ENCODE measurements around the gene MID1. TPM values are rescaled to one million over a fixed set of nuclear protein-coding genes. Genes with fewer than 3 reads are reported as not detected.

MID1 gene
- total RNA-seq, 1 donor from 2014 or later: 48.1 TPM

DNA sequence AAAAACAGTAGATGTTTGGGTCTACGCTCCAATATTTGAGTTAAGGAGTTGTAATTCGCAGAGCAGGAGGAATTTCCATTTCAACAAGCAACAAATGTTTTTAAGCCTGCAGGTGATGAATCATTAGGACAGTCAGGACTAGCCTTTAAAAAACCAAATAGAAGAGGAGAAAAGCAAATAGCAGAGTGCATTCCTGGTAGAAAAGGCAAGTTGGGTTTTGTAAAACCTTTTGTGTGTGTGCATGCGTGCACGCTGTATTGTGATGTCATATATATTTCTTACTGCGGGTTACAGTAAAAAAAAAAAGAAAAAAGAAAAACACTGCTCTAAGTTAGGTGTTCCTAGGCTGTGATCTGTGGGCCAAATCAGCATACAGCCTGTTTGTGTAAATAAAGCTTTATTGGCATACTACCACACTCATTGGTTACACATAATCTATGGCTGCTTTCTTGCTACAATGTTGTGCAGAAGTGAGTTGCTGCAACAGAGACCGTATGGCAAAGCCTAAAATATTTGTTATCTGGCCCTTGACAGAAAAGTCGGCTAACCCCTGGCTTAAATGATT is 135.6 kb downstream of the MID1 start:
- TF ChIP-seq, protein P1, sequence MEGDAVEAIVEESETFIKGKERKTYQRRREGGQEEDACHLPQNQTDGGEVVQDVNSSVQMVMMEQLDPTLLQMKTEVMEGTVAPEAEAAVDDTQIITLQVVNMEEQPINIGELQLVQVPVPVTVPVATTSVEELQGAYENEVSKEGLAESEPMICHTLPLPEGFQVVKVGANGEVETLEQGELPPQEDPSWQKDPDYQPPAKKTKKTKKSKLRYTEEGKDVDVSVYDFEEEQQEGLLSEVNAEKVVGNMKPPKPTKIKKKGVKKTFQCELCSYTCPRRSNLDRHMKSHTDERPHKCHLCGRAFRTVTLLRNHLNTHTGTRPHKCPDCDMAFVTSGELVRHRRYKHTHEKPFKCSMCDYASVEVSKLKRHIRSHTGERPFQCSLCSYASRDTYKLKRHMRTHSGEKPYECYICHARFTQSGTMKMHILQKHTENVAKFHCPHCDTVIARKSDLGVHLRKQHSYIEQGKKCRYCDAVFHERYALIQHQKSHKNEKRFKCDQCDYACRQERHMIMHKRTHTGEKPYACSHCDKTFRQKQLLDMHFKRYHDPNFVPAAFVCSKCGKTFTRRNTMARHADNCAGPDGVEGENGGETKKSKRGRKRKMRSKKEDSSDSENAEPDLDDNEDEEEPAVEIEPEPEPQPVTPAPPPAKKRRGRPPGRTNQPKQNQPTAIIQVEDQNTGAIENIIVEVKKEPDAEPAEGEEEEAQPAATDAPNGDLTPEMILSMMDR (conservative IDR thresholded peaks at IDR 0.05): no peak
- Mint-ChIP-seq H3K27me3 (ENCODE audit: low read depth) (no peaks in the 10 kb centered on the region), H3K4me3 (no peak overlapping the region), H3K27ac (ENCODE audit: unreplicated experiment) (no peak overlapping the region), H3K9me3 (peaks cover 2% of the 10 kb centered on the region), H3K4me1 (peaks cover 23% of the 10 kb centered on the region), H3K36me3 (ENCODE audit: low read depth) (peaks cover 12% of the 10 kb centered on the region)
- no peak for DNase-seq (ENCODE audit: low read depth, low spot score)

DNA sequence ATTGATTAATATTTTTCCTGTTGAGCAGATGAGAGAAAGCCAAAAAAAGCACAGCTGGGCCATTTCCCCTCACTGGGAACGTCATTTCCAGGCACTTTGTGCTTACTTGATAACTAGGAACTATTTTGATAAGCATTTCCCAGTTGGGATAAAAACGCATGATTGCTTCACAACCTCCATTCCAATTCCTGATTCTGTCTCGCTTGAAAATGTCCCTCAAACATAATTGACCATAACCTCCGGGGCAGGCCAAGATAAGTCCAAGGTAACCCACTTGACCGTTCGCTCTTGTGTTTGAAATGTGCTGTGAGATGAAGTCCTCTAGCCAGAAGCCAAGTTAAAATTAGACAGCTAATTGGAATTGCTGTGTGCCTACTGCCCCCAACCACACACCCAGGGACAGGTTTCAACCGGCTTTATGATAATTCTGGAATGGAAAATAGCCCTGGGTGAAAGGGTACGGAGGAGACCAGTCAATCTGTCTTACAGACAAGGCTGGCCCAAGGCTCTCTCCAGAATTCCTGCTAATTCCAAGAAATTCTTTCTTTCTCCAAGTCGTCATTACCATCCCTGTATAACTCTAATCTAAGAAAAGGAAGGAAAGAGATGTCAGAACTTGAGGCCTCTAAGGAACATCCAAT is 137.1 kb downstream of the MID1 start:
- Mint-ChIP-seq H3K27ac (ENCODE audit: unreplicated experiment) (no peak overlapping the region), H3K4me1 (peaks cover 23% of the 10 kb centered on the region), H3K4me3 (no peak overlapping the region), H3K36me3 (ENCODE audit: low read depth) (peaks cover 21% of the 10 kb centered on the region), H3K9me3 (peaks cover 7% of the 10 kb centered on the region), H3K27me3 (ENCODE audit: low read depth) (no peaks in the 10 kb centered on the region)
- no peak for DNase-seq (ENCODE audit: low read depth, low spot score)
- TF ChIP-seq, protein P1 (conservative IDR thresholded peaks at IDR 0.05): no peak

DNA sequence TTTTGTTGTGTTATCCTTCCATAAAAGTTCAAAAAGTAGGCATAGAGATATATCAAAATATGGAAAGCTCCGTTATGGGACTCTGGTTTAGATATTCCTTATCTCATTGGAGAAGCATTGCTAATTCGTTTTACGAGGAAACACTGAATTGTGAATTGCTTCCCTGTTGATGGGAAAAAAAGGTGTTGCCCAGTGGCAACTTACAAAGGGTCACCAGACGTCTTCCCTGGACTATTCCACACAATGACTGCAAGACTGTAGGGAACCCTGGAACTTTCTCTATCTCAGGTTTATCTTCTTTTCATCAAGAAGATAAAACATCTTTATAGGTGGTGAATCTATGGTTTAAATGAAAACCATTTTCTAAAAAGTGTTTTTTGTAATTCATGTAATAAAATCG is 137.7 kb downstream of the MID1 start:
- H3K4me1 Mint-ChIP-seq: peaks cover 23% of the 10 kb centered on the region
- no peak overlapping the region for H3K4me3 Mint-ChIP-seq
- DNase-seq (ENCODE audit: low read depth, low spot score): no peak
- TF ChIP-seq, protein P1 (conservative IDR thresholded peaks at IDR 0.05): no peak
- H3K9me3 Mint-ChIP-seq: peaks cover 7% of the 10 kb centered on the region
- H3K36me3 Mint-ChIP-seq (ENCODE audit: low read depth): peaks cover 25% of the 10 kb centered on the region
- no peak overlapping the region for H3K27ac Mint-ChIP-seq (ENCODE audit: unreplicated experiment)
- H3K27me3 Mint-ChIP-seq (ENCODE audit: low read depth): no peaks in the 10 kb centered on the region

DNA sequence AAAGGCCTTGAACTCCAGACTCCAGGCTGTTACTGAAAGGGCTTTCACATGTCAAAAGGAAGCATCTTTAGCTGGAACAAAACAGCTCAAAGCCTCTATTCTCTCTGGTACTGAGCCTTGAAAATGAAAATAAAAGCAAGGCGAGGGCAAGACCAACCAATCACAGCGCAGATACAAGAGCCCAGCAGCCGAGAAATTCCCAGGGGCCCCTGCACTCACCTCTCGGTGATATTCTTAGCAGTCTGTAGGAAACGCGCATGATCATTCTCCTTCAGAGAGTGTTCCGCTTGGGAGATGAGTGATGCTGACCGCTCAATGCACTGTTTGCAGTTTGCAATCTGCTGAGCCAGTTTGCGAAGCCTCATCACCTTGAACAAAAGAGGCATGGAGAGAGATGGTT is 138.1 kb downstream of the MID1 start:
- H3K27ac Mint-ChIP-seq (ENCODE audit: unreplicated experiment): peak overlapping the region; percentile 23

DNA sequence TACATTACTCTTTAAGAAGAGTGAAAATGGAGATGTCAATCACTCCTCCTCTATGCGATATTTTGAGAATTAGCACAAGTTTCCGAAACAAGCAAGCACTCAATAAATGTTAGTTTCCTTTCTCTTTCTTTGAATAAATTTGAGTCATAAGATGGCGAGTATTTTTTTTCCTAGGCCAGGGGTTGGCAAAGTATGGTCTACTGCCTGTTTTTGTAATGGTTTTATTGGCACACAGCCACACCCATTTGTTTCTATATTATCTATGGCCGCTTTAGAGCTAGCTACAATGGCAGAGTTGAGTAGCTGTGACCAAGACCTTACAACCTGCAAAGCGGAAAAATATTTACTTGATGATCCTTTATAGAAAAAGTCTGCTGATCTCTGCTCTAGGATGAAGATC is 139.5 kb downstream of the MID1 start:
- H3K27ac Mint-ChIP-seq (ENCODE audit: unreplicated experiment): no peak overlapping the region
- H3K4me1 Mint-ChIP-seq: peaks cover 23% of the 10 kb centered on the region
- H3K4me3 Mint-ChIP-seq: no peak overlapping the region
- no peaks in the 10 kb centered on the region for H3K27me3 Mint-ChIP-seq (ENCODE audit: low read depth)
- no peak for DNase-seq (ENCODE audit: low read depth, low spot score)
- peaks cover 31% of the 10 kb centered on the region for H3K36me3 Mint-ChIP-seq (ENCODE audit: low read depth)
- peaks cover 5% of the 10 kb centered on the region for H3K9me3 Mint-ChIP-seq
- TF ChIP-seq, protein P1 (conservative IDR thresholded peaks at IDR 0.05): no peak

More for the DNA sequence above, 138.1 kb downstream of the MID1 start:
- DNase-seq (ENCODE audit: low read depth, low spot score): peak; percentile 1
- Mint-ChIP-seq H3K36me3 (ENCODE audit: low read depth) (peaks cover 26% of the 10 kb centered on the region), H3K27me3 (ENCODE audit: low read depth) (no peaks in the 10 kb centered on the region), H3K4me1 (peaks cover 23% of the 10 kb centered on the region), H3K4me3 (no peak overlapping the region), H3K9me3 (peaks cover 5% of the 10 kb centered on the region)
- TF ChIP-seq, protein P1 (conservative IDR thresholded peaks at IDR 0.05): no peak

Measured in neural crest cell (in vitro differentiated cells).